ENCODE measurements around the gene DNAJB13. TPM values are rescaled to one million over a fixed set of nuclear protein-coding genes. Genes with fewer than 3 reads are reported as not detected.

Gene DNAJB13
- total and polyA plus RNA-seq, 8 donors, result 0.22 to 2.1 (median 0.47) TPM

DNA sequence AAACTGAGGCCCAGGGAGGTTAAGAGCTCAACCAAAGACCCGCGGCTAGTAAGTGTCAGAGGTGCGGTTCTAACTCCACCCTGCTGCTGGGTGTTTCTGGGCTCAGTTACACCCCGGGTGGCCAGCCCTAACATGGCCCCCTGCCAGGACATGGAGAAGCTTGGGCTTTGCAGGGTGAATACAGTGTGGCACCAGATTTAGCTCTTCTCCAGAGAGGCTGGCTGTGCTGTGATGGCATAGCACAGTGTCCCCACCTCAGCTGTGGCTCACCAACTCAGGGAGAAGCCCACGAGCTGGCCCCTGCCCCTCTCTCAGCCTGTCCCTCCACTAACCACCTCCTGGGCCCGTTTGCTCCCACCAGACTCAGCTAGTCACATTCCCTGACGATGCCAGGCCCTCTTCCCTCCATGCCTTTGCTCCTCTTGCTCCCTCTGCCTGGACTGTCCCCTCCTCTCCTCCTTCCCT lies 51.0 kb downstream of the DNAJB13 start:
- FAIRE-seq, result no peak
- H3K27ac ChIP-seq, result no peak overlapping the region
- no peaks in the 10 kb centered on the region for H3K27me3 ChIP-seq
- no peaks in the 10 kb centered on the region for H3K4me1 ChIP-seq
- no peak for ATAC-seq
- H3K4me3 ChIP-seq, result no peak overlapping the region
- 79 to 85% methylated on average over 7 of the region's 7 CpGs for WGBS, 2 donors
- intact Hi-C loops (cut with DNase I), result no loop called here
- DNase-seq, result no peak
- H3K9me3 ChIP-seq, result no peaks in the 10 kb centered on the region
- no peaks in the 10 kb centered on the region for H3K36me3 ChIP-seq
- TF ChIP-seq, protein P1, sequence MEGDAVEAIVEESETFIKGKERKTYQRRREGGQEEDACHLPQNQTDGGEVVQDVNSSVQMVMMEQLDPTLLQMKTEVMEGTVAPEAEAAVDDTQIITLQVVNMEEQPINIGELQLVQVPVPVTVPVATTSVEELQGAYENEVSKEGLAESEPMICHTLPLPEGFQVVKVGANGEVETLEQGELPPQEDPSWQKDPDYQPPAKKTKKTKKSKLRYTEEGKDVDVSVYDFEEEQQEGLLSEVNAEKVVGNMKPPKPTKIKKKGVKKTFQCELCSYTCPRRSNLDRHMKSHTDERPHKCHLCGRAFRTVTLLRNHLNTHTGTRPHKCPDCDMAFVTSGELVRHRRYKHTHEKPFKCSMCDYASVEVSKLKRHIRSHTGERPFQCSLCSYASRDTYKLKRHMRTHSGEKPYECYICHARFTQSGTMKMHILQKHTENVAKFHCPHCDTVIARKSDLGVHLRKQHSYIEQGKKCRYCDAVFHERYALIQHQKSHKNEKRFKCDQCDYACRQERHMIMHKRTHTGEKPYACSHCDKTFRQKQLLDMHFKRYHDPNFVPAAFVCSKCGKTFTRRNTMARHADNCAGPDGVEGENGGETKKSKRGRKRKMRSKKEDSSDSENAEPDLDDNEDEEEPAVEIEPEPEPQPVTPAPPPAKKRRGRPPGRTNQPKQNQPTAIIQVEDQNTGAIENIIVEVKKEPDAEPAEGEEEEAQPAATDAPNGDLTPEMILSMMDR (IDR thresholded peaks at IDR 0.05), result no peak

DNA sequence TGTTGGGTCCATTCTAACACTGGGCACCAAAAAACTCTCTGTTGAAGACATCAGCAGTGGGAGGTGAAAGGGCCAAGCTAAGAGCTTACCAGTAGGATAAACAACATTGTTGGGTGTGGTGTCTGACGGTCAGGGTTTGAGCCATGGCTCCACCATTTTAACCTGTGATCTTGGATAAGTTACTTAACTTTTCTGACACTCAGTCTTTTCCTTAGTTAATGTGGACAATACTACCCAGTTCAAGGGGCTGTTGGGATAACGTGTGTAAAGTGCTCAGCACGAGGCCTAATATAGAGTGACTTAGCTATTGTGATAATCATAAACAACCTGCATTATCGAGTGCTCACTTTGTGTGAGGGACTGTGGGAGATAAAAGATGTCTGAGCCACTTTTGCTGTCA lies 52.0 kb downstream of the DNAJB13 start:
- H3K27me3 ChIP-seq, result no peaks in the 10 kb centered on the region
- FAIRE-seq (no peak), DNase-seq (no peak), ATAC-seq (no peak)
- TF ChIP-seq, protein P1 (IDR thresholded peaks at IDR 0.05), result no peak
- no peak overlapping the region for H3K4me3 ChIP-seq
- WGBS, 2 donors, result 90 to 96% methylated on average over 4 of the region's 4 CpGs
- intact Hi-C loops (cut with DNase I), result no loop called here
- H3K9me3 ChIP-seq, result no peaks in the 10 kb centered on the region
- no peaks in the 10 kb centered on the region for H3K36me3 ChIP-seq
- H3K4me1 ChIP-seq, result no peaks in the 10 kb centered on the region
- H3K27ac ChIP-seq, result no peak overlapping the region

DNA sequence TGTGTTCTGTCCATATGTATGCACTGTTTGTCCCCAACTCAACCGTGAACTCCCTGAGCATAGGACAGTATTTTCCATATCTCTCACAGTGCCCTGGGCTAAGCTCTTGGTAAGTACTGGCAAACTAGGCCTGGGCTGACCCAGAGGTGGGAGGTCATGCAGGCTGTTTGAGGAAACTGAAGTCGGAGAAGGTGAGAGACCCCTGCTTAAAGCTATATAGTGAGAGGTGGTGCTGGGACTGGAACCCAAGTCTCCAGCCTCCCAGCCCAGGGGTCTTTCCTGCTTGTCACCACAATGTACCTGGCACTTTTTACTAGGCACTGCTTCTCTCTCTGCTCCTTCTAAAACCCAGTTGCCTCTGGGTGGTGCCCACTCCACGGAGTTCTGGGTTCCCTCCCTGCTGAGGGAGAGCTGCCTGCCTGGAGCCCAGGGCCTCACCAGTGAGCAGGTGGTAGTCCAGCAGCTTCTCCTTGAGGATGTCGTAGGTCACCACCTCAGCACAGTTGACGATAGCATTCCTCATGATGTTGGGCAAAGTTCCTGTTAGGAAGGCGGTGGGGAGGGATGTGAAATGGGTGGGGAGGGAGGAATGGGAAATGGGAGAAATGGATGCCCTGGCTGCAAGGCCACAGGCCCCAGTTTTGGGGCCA lies 53.3 kb downstream of the DNAJB13 start:
- FAIRE-seq (no peak), DNase-seq (peak in 1 of 6 donors; percentile 18), ATAC-seq (no peak)
- H3K27ac ChIP-seq, result no peak overlapping the region
- no peaks in the 10 kb centered on the region for H3K4me1 ChIP-seq
- WGBS, 2 donors, result 84 to 86% methylated on average over 6 of the region's 6 CpGs
- TF ChIP-seq, protein P1 (IDR thresholded peaks at IDR 0.05), result no peak
- H3K4me3 ChIP-seq, result no peak overlapping the region
- no peaks in the 10 kb centered on the region for H3K9me3 ChIP-seq
- intact Hi-C loops (cut with DNase I), result no loop called here
- H3K36me3 ChIP-seq, result no peaks in the 10 kb centered on the region
- no peaks in the 10 kb centered on the region for H3K27me3 ChIP-seq

DNA sequence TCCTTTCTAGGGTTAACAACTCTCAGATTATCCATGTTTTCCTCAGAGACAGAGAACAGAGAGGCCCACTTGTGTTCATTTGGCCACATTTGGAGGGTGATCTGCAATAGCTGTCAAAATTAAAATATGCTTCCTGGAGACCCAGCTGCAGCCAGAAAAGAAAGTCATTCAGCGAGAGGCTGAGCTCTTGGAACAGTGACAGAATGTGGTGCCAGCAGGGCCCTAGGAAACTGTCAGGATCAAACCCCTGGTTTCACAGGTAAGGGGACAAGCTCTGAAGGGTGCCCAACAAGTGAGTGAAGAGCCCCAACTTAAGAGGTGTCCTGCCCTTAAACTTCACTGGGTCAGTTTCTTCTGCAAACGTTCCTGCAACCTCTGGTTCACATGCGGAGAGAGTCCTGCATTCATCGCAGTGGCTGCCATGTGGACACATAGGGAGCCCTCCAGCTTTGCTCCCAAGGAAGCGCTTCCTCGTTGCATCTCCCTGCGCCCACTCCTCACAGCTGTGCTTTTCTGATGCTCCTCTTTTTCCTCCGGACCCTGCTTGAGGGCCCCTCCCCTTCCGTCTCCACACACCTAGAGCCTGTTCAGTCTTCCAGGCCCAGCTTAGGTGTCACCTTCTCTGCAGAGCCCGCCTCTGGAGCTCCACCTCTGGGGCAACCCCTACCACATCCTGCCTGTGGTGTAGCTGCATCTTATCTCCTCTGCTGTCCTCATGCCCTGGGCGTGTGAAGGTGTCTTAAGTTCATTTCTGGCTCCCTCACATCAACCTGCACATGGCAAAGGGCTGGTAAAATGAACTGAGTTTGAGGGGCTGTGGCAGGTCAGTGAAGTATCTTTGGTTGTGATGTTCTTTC lies 54.2 kb downstream of the DNAJB13 start:
- no peak for DNase-seq
- H3K4me1 ChIP-seq, result no peaks in the 10 kb centered on the region

More for the DNA sequence above, 54.2 kb downstream of the DNAJB13 start:
- WGBS, 2 donors, result 74 to 75% methylated on average over 11 of the region's 11 CpGs
- Histone ChIP-seq H3K36me3 (no peaks in the 10 kb centered on the region), H3K9me3 (no peaks in the 10 kb centered on the region), H3K4me3 (no peak overlapping the region), H3K27ac (no peak overlapping the region), H3K27me3 (no peaks in the 10 kb centered on the region)
- FAIRE-seq (no peak), ATAC-seq (peak in 3 of 4 donors; percentile 18 to 63 (median 54))
- TF ChIP-seq, protein P1 (IDR thresholded peaks at IDR 0.05), result no peak
- intact Hi-C loops (cut with DNase I), result no loop called here

Measured in pancreas (tissue), 10 donors.